ACHN (cell line): ENCODE results near the gene ST6GALNAC5.
"Not testable (repeated sequence)": the region's sequence is repeated elsewhere in the genome, so short reads cannot be mapped to it uniquely, and the experiment has no call there.

Experiments used
- DNase-seq: peaks from one replicate; pipeline ENCODE4 v3.0.0-alpha.2; 2015
- in situ Hi-C: cut with HindIII; loops from 2 replicates; pipeline ENCODE4 v1.10.0; 2017; ENCODE audit warnings: low sequenced_read_pairs, low pct_ligation_motif_present, low pct_unique_long_range_greater_than_20kb

The ST6GALNAC5 gene

DNA sequence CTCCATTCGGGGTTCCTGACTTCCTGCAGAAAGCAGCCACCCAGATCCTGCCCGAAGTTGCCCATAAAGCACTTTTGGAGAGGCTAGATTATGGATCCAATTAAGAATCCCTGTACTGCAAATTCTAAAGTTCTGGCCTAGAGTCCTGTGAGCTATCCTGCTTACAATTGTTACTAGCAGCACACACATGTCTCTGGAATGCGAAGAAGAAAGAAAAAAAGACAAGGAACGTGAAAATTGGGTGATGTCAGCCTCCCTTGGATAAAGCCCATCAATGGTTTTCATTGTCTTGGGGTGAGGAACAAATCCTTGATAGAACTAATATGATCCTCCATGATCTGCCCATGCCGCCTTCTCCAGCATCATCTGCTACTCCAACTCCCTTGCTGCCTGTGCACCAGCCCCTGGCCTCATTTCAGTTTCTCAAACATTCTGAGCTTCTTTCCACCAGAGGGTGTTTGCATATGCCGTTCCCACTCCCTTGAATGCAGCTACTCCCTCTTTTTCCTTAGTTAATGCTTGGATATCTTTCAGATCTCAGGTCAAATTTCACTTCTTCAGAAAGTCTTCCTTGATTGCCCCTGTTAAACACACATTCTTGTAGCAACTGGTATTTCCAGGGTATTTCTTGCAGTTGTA lies 94.0 kb downstream of the ST6GALNAC5 start:
- no peak for DNase-seq
- in situ Hi-C loops: no loop called here

DNA sequence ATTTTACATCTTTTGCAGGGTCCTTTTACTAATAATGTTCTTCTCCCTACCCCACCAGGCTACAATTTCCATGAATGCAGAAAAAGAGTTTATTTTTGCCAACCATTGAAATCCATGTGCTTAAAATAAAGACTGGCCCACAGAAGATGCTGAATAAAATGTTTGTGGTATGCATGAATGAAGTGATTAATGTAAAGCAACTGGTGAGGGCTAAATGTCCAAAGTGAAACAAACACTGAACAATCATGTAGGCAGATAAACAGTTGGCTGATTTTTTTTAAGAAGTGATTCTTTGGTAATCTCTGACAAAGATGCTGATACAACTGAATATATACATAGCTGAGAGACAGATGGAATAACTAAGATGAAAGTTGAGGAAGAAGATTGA lies 94.5 kb downstream of the ST6GALNAC5 start:
- no peak for DNase-seq
- in situ Hi-C loops: no loop called here

- in situ Hi-C loops, DNase-seq: not testable (repeated sequence)
Observed at GRCh38 chr1:76981267-76981666, 114.0 kb downstream of the ST6GALNAC5 start.

- in situ Hi-C loops: no loop called here
- no peak for DNase-seq
Observed at GRCh38 chr1:76989976-76990375, 122.7 kb downstream of the ST6GALNAC5 start.

DNA sequence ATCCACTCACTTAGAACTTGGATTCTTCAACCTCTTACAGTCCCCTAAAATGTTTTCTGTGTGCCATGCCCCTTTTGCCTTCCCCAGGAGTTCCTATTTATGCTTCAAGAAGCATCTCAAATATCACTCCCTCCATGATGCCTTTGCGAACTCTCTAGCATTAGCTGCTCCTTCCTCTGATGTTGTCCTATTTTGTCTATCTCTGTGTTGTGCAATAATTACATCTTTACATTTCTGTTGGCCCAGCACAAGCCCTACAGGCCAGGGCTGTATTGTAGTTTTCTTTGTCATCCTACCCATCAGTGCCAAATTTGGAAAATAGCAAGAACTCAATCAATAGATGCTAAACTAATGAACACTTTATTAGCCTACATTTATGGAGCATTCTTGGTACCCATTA lies 125.8 kb downstream of the ST6GALNAC5 start:
- DNase-seq: no peak
- in situ Hi-C loops: no loop called here

- in situ Hi-C loops: no loop called here
- DNase-seq: peak; percentile 85
Observed at GRCh38 chr1:76998582-76999223, 131.4 kb downstream of the ST6GALNAC5 start.

- in situ Hi-C loops: no loop called here
- no peak for DNase-seq
Observed at GRCh38 chr1:77007675-77008074, 140.4 kb downstream of the ST6GALNAC5 start.

DNA sequence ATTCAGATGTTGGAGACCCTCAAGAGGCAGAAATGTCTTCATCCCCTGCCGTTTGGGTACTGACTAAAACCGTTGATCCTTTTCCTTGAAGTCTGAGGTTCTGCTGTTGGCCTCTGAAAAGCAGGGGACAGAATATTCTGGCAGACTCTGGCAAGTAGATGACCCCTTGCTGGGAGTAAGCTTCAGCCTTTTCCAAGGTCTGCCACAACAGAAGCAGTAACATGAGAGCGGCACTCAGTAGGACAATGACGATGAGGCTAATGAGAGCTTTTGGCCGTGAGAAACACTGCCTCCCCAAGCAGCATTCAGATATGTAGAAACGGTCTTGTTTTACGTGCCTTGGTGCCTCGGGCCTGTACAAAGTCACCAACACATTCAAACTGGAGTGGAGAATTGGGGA lies 143.7 kb downstream of the ST6GALNAC5 start:
- in situ Hi-C loops: no loop called here
- DNase-seq: no peak

- in situ Hi-C loops: no loop called here
- DNase-seq: no peak
Observed at GRCh38 chr1:77012066-77012465, 144.8 kb downstream of the ST6GALNAC5 start.

DNA sequence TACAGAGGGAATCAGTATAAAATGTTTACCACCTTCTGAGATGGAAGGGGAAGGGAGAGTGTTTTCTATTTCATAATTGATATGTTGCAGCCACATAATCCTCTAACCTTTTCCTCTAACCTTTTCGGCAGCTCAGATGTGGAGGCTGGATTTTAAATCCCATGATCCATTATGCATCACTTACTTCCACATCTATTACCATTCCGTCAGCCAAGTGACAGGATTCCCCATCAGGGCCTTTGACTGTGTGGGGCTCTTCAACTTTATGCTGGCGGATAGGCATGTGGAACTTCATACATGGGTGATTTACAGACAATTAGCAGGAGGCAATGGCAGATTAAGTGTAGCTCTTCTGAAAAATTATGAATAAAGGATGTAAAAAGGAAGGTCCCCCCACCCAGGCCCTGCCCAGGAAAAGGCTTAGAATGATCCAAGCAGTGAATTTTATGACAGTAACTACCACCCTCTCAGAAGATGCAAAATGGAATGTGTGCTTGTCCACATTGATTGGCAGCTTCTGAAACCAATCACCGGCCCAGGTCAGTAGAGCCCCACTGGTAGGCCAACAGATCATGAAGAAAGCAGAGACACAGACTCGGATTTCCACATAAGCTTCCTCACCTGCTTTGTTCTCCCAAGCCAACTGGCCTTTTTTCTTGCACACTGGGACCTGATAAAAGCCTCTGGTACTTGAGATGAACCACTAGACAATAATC lies 147.0 kb downstream of the ST6GALNAC5 start:
- in situ Hi-C loops: no loop called here
- DNase-seq: no peak

- no peak for DNase-seq
- in situ Hi-C loops: no loop called here
Observed at GRCh38 chr1:77015748-77016341, 148.6 kb downstream of the ST6GALNAC5 start.

DNA sequence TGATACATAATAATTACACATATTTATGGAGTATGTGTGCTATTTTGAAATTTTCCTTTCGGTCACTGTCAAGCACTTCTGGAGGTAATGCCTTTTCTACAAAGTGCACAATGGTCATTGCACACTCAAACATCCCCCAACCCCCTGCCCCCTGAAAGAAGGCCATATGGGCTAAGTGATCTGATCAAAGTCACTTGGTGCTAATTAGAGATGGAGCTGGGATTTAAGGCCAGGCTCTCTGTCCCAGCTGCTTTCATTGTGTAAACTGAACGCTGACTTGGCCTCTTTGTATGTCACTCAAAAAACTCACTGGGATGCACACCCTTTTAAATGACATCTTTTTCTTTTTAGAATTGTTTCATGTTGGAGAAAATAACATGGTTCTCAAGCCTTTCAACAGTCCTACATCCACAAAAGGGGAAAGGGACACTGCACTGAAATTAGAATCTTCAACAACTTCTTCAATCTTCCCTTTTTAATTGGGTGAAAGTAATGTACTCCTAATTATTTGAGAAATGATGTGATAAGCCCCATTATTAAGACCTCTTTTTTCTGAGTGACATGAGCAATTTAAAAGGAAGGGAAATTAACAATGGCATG lies 149.2 kb downstream of the ST6GALNAC5 start:
- in situ Hi-C loops: no loop called here
- DNase-seq: no peak

DNA sequence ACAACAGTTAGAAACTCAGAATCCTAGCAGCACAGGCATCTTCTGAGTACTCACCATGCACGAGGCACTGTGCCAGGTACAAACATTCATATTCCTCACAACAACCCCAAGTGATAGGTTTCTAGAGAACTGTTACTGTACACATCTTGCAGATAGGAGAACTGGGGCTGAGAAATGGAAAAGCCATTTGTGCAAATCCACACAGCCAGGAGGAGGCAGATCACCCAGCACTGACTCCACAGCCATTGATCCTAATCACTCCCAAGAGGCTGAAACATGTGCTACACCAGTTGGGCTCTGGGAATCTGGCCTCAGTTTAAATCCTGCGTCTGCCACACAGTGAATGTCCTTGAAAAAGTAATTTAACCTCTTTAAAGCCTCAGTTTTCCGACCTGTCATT lies 151.0 kb downstream of the ST6GALNAC5 start:
- no peak for DNase-seq
- in situ Hi-C loops: no loop called here

DNA sequence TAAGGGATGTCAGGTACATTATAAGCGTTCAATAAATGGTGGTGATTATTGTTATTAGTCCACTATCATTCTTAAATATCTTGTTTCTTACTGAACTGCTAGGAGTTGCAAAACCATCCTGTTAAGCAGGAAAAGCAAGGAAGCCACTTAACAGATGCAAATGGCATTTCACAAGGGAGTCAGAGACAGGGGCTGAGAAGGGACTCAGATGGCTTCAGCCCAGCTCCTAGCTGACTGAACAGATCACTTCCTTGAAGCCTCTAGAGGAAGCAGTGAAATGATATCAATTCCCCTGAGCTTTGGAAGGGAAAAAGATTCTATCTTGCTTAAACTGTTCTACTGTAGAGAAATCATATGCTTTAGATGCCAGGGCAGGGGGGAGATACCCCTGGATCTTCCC lies 151.5 kb downstream of the ST6GALNAC5 start:
- no peak for DNase-seq
- in situ Hi-C loops: no loop called here

GRCh38 chr1:77021732-77022131 lies 154.5 kb downstream of the ST6GALNAC5 start:
- in situ Hi-C loops: no loop called here
- no peak for DNase-seq

DNA sequence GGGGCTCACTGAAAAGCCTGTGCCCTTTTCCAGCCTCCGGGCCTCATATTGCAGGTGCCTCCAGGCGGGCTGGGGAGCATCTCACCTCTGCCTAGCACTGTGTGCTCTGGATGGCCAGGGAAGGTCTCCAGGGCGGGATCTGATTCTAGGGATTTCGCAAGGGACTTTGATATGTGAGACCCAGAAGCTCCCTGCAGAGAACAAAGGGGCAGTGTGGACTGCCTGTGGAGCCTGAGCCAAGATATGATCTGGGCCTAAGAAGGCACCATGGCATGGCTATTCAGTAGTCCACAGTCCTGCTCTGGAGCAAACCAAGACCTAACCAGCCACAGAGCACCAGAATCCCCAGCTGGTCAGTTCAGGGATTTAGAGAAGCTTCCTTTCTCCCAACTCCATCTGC lies 157.2 kb downstream of the ST6GALNAC5 start:
- in situ Hi-C loops: no loop called here
- DNase-seq: no peak

DNA sequence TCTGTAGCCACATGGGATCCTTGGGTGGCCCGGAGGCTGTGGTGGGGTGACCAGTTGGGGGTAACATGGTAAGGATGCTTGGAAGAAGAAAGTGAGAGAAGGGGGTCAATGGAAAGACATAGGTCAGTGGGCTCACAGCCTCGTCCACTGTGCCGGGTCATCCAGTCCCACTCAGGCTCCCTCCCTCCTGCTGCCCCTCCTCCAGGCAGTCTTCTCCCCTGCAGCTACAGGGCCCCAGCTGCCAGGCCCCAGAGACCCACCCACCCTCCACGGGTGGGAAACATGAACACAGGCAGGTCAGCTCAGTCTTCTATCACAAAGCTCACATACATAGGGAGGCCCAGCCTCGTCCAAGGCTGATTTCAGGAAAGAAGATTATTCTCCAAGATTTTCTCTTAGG lies 158.3 kb downstream of the ST6GALNAC5 start:
- no peak for DNase-seq
- in situ Hi-C loops: no loop called here

- DNase-seq: no peak
- in situ Hi-C loops: no loop called here
Observed at GRCh38 chr1:77026135-77026534, 158.9 kb downstream of the ST6GALNAC5 start.

DNA sequence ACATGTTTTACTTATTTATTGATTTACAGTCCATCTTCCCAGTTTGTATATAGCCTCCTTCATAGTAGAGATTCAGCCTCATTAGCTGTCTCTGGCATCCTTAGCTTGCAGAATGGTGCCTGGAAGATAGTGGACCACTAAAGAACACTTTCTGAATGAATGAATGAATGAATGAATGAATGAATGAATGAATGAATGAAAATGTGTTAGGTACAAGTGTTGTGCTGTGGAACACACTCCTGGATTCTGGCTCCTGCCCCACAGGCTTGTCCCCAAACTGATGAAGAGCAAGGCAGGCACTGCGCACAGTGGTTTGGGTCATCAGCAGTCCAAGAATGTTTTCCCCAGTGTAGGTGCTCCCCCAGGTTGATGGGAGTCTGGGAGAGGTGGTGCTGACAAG lies 159.4 kb downstream of the ST6GALNAC5 start:
- DNase-seq: no peak
- in situ Hi-C loops: no loop called here
